Ishikawa (cell line): Measurements from ENCODE around the gene TNFRSF8.

Experiments used
- CEBPB ChIP-seq: IDR thresholded peaks from 2 replicates; pipeline ENCODE4 v1.6.1; 2012
- CREB1 ChIP-seq: IDR thresholded peaks from 2 replicates; pipeline ENCODE4 v1.6.1; 2012; ENCODE audit warnings: low read depth
- EGR1 ChIP-seq: IDR thresholded peaks from 2 replicates; pipeline ENCODE4 v1.6.1; 2012
- EP300 ChIP-seq: IDR thresholded peaks from 2 replicates; pipeline ENCODE4 v1.6.1; 2012; ENCODE audit warnings: borderline replicate concordance
- FOXM1 ChIP-seq: IDR thresholded peaks from 2 replicates; pipeline ENCODE4 v1.6.1; 2012; ENCODE audit warnings: low read depth, borderline replicate concordance
- MAX ChIP-seq: IDR thresholded peaks from 2 replicates; pipeline ENCODE4 v1.6.1; 2012
- NFIC ChIP-seq: IDR thresholded peaks from 2 replicates; pipeline ENCODE4 v1.6.1; 2012
- RAD21 ChIP-seq: IDR thresholded peaks from 2 replicates; pipeline ENCODE4 v1.6.1; 2012; ENCODE audit warnings: low read depth
- TAF1 ChIP-seq: IDR thresholded peaks from 2 replicates; pipeline ENCODE4 v1.6.1; 2012; ENCODE audit warnings: low read depth, mild to moderate bottlenecking
- TCF12 ChIP-seq: IDR thresholded peaks from 2 replicates; pipeline ENCODE4 v1.6.1; 2012; ENCODE audit warnings: low read depth
- TEAD4 ChIP-seq: IDR thresholded peaks from 2 replicates; pipeline ENCODE4 v1.6.1; 2012
- YY1 ChIP-seq: IDR thresholded peaks from 2 replicates; pipeline ENCODE4 v1.6.1; 2012; ENCODE audit warnings: low read depth
- ZBTB7A ChIP-seq: IDR thresholded peaks from 2 replicates; pipeline ENCODE4 v1.6.1; 2012; ENCODE audit warnings: low read depth
- TF ChIP-seq, protein P1 (sequence below): IDR thresholded peaks from 2 replicates; pipeline ENCODE4 v1.6.1; 2012
- TF ChIP-seq, protein P2 (sequence below): IDR thresholded peaks from 2 replicates; pipeline ENCODE4 v1.6.1; 2012; ENCODE audit warnings: low read depth, mild to moderate bottlenecking

The TNFRSF8 gene

DNA sequence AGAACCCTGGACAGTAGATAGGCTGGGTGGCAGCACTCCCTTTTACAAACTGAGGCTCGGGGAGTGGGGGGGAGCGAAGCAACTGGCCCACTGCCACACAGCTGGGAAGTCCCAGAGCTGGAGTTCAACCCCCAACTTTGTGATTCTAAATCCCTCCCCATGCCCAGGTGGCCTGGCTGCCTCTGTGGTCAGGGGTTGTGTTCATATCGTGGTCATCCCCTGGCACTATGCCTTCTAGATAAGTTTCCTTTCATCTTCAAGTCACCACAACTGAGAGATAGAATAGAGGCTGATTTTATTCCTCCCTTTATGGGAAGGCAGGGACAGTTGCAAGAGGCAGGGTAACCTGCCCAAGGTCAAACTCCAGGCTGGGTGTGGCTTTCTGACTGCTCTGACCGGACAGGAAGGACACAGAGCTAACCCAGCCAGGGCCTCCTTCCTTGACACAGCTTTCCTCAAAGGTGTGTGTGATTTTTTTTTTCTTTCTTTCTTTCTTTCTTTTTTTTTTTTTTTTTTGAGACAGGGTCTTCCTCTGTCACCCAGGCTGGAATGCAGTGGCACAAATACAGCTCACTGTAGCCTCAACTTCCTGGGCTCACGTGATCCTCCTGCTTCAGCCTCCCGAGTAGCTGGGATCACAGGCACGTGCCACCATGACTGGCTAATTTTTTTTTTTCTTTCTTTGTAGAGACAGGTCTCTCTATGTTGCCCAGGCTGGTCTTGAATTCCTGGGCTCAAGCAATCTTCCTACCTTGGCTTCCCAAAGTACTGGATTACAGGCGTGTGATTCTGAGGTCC is 85.3 kb downstream of the TNFRSF8 start:
- no peak for TF ChIP-seq MAX

DNA sequence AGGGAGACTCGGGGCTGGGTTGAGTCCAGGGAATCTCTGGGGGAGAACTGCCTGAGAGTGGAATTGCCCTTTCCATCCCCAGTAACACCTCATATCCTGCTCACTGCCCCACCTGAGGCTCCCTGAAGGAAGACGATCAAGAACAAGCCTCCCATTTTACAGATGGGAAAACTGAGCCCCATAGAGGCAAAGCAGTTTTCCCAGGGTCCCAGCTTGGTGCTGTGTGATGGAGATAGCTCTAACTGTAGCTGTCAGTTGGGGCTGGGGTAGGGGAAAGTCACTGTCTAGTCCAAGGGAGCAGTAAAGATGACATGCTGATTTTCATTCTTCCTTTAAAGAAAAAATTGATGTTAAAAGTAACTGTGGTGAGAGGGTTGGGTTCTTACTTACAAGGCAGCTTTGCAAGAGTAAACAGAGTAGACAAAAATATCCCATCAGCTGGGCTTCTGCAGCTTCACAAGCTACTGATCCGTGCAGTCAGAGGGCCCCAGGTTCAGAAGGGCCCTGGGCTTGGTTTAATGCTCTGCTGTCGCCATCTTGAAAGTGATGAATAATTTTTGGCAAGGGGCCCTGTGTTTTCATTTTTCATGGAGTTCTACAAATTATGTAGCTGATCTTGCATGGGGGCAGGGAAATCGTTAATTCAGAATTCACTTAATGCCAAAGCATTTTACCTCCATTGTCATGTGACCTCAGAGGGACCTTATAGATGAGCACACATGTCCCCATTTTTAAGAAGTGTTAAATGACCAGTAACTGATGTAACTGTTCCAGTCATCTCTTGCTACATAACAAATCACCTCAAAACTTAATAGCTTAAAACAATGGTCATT is 86.1 kb downstream of the TNFRSF8 start:
- no peak for TF ChIP-seq NFIC
- no peak for TF ChIP-seq ZBTB7A
- no peak for TF ChIP-seq MAX
- no peak for TF ChIP-seq CEBPB

GRCh38 chr1:12149791-12150175 is 86.7 kb downstream of the TNFRSF8 start:
- TF ChIP-seq CEBPB (no peak), MAX (no peak), TAF1 (no peak), CREB1 (no peak), YY1 (no peak), RAD21 (no peak)
- TF ChIP-seq, protein P1, sequence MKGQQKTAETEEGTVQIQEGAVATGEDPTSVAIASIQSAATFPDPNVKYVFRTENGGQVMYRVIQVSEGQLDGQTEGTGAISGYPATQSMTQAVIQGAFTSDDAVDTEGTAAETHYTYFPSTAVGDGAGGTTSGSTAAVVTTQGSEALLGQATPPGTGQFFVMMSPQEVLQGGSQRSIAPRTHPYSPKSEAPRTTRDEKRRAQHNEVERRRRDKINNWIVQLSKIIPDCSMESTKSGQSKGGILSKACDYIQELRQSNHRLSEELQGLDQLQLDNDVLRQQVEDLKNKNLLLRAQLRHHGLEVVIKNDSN = no peak

DNA sequence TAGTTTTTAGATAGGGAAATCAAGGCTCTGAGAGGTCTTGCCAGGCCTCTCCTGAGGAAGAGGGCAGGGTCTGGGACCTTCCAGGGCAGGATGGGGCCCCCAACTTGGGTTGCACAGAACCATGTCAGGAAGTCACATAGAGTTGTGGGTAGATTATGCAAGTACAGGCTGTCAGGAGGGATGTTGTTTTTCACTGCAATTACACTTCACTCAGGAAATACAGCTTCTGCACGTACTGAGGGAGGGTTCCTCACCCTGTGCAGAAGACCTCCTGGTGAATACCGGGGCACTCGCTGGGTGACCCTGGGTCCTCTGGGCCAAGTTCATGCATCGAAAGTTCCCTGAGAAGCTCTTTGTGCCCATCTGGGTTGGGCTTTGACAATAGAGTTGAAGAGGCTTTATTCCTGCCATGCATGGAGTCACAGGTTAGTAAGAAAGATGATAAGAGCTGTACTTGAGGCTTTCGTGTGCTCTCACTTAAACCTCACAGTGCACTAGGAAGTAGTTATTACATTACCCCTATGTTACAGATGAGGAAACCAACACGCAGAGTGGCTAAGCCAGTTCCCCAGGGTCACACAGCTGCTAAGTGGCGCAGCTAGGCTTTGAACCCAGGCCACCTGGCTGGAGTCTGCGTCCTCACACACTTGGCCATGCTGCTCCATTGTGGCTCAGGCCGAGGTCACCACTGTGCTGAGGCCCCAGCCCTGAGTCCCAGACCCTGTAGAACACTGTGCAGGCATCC is 87.5 kb downstream of the TNFRSF8 start:
- no peak for TF ChIP-seq CREB1
- TF ChIP-seq TAF1 = no peak

- TF ChIP-seq TCF12 = no peak
- TF ChIP-seq FOXM1 = no peak
- TF ChIP-seq RAD21 = no peak
- no peak for TF ChIP-seq ZBTB7A
- TF ChIP-seq CEBPB = no peak
- no peak for TF ChIP-seq EGR1
- TF ChIP-seq, protein P2, sequence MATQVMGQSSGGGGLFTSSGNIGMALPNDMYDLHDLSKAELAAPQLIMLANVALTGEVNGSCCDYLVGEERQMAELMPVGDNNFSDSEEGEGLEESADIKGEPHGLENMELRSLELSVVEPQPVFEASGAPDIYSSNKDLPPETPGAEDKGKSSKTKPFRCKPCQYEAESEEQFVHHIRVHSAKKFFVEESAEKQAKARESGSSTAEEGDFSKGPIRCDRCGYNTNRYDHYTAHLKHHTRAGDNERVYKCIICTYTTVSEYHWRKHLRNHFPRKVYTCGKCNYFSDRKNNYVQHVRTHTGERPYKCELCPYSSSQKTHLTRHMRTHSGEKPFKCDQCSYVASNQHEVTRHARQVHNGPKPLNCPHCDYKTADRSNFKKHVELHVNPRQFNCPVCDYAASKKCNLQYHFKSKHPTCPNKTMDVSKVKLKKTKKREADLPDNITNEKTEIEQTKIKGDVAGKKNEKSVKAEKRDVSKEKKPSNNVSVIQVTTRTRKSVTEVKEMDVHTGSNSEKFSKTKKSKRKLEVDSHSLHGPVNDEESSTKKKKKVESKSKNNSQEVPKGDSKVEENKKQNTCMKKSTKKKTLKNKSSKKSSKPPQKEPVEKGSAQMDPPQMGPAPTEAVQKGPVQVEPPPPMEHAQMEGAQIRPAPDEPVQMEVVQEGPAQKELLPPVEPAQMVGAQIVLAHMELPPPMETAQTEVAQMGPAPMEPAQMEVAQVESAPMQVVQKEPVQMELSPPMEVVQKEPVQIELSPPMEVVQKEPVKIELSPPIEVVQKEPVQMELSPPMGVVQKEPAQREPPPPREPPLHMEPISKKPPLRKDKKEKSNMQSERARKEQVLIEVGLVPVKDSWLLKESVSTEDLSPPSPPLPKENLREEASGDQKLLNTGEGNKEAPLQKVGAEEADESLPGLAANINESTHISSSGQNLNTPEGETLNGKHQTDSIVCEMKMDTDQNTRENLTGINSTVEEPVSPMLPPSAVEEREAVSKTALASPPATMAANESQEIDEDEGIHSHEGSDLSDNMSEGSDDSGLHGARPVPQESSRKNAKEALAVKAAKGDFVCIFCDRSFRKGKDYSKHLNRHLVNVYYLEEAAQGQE = no peak
- TF ChIP-seq NFIC = no peak
- TF ChIP-seq YY1 = no peak
- TF ChIP-seq, protein P1 = no peak
- TF ChIP-seq CREB1 = no peak
- no peak for TF ChIP-seq TEAD4
- no peak for TF ChIP-seq MAX
- no peak for TF ChIP-seq EP300
These were observed 88.4 kb downstream of the TNFRSF8 start for GRCh38 chr1:12151465-12151864.

DNA sequence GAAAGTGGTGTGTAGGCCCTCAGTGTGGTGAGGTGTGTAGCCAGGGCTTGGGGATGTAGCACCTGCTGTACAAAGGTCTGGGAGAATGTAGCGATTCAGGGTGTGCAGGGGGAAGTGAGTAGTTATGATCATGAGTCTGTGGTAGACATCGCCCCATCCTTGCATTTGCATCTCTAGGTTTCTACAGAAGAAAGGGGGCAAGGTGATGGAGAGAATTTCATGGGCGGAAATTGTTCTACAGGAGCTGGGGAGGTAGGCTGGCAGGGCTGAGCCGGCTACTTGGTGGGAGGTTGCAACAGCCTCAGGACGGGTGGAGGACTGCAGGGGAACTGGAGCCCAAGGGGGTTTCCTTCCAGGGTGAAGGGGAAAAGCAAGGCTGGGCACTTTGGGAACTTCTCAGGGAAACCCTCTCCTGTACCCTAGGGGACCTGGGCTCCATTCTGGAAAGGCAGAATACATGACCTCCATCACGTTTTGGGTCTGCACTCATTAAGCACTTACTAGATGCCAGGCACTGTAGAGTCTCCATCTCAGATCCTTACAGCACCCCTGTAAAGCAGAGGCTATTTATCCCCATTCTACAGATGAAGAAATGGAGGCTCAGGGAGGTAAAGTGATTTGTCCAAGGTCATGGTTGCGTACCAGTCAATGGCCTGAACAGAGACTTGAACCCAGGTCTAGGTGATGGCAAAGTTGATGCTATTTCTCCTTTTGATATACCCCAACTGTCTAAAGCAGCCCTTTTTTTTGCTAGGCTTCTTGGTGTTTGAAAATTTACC is 89.2 kb downstream of the TNFRSF8 start:
- TF ChIP-seq FOXM1 (no peak), NFIC (no peak), YY1 (no peak), EGR1 (no peak), ZBTB7A (no peak), CEBPB (no peak)

- TF ChIP-seq TAF1 (no peak), RAD21 (no peak), EP300 (no peak), FOXM1 (no peak), MAX (no peak), CREB1 (no peak), TEAD4 (no peak), ZBTB7A (no peak), EGR1 (no peak)
These were observed 90.2 kb downstream of the TNFRSF8 start for GRCh38 chr1:12153181-12153785.
